ENCODE measurements around the gene CPSF6. TPM values are rescaled to one million over a fixed set of nuclear protein-coding genes. Genes with fewer than 3 reads are reported as not detected.

CPSF6 gene
- total and polyA plus RNA-seq, 2 of the 8 experiments (the other 6 are each of a cell fraction or from before 2014, with no cell fraction given), result 92.7 to 167 TPM

- Histone ChIP-seq H3K4ac (replicated peaks; ENCODE audit: insufficient read length, low read depth, low read length) (no peak overlapping the region), H3K36me3 (ENCODE audit: control insufficient read depth in 2 of 4, insufficient read depth in 4 of 4, low read length in 3 of 4) (peaks cover 2 to 85% (median 35%) of the 10 kb centered on the region in 4 experiments; a peak in 6 of 8 replicates)
- WGBS, 2 experiments (ENCODE audit: extremely low coverage in 1 of 2, insufficient coverage in 1 of 2, insufficient read length in 1 of 2, insufficient replicate concordance in 2 of 2, low coverage in 1 of 2, low lambda C conversion rate in 2 of 2, missing lambda C conversion rate in 1 of 2), result 90% methylated on average over 3 of the region's 3 CpGs; no CpG with 5 or more reads in 1 of the 2 experiments
Observed at GRCh38 chr12:69266036-69266635, 26.8 kb downstream of the CPSF6 start.

More at GRCh38 chr12:69266036-69266635, 26.8 kb downstream of the CPSF6 start:
- POLR2A ChIA-PET (ENCODE audit: partially characterized antibody), result interaction anchor here (0.9 to 2.2 kb wide), 4 partner anchors 10 to 23 kb away, joined by 5 to 11 read pairs (median 7); no protein-coding TSS in a partner anchor
- Histone ChIP-seq H3K4me1 (replicated peaks in 1 of 4; ENCODE audit: control insufficient read depth in 3 of 4, insufficient read depth in 4 of 4, low read length in 3 of 4) (no peaks in the 10 kb centered on the region), H2BK120ac (replicated peaks; ENCODE audit: low read depth, low read length) (no peak overlapping the region), H3K9ac (replicated peaks in 1 of 4; ENCODE audit: extremely low read depth in 1 of 4, low read depth in 3 of 4, low read length in 3 of 4) (no peak overlapping the region), H3K18ac (ENCODE audit: extremely low read depth, low read length) (no peak overlapping the region), H3K27ac (ENCODE audit: low read depth, low read length) (no peak overlapping the region), H2BK12ac (ENCODE audit: low read depth, low read length) (no peak overlapping the region), H3K79me1 (ENCODE audit: low read depth, low read length) (no peaks in the 10 kb centered on the region), H3K9me3 (ENCODE audit: insufficient read depth in 2 of 2, low read depth in 1 of 2, low read length in 1 of 2) (no peaks in the 10 kb centered on the region), H2BK20ac (ENCODE audit: low read length) (no peak overlapping the region), H4K5ac (ENCODE audit: insufficient read length, low read depth, low read length) (no peak overlapping the region), H4K91ac (replicated peaks; ENCODE audit: insufficient read length, low read length) (no peak overlapping the region), H2BK15ac (ENCODE audit: low read length) (no peak overlapping the region), H3K4me3 (ENCODE audit: extremely low read depth in 1 of 4, insufficient read depth in 2 of 4, low read depth in 3 of 4, low read length in 4 of 4) (no peak overlapping the region), H2AK5ac (ENCODE audit: low read depth, low read length) (no peak overlapping the region), H3K27me3 (replicated peaks in 1 of 4; ENCODE audit: control insufficient read depth in 3 of 4, extremely low read depth in 1 of 4, insufficient read depth in 3 of 4, low read length in 3 of 4) (no peaks in the 10 kb centered on the region), H3K56ac (replicated peaks; ENCODE audit: insufficient read length, low read depth, low read length) (no peak overlapping the region), H2BK5ac (ENCODE audit: low read depth, low read length) (no peak overlapping the region), H4K8ac (ENCODE audit: extremely low read depth, insufficient read depth, low read length) (no peak overlapping the region), H3K23me2 (ENCODE audit: low read depth, low read length) (no peaks in the 10 kb centered on the region), H3K14ac (ENCODE audit: insufficient read length) (no peak overlapping the region), H4K20me1 (replicated peaks in 1 of 2; ENCODE audit: control insufficient read depth in 1 of 2, insufficient read depth in 2 of 2, low read length in 2 of 2) (no peaks in the 10 kb centered on the region), H3K79me2 (ENCODE audit: control insufficient read depth in 1 of 2, insufficient read depth in 2 of 2, low read length in 2 of 2) (peaks cover 0 to 10% of the 10 kb centered on the region in 2 experiments; a peak in 1 of 4 replicates), H2AFZ (ENCODE audit: low read length) (no peak overlapping the region), H3K4me2 (ENCODE audit: insufficient read depth in 1 of 2, low read depth in 2 of 2, low read length in 2 of 2) (no peak overlapping the region), H3K23ac (ENCODE audit: insufficient read length) (no peak overlapping the region)
- no peak for TF ChIP-seq HDAC6 (IDR thresholded peaks at IDR 0.05; ENCODE audit: low read depth, low read length)
- no peak for TF ChIP-seq GTF2F1 (IDR thresholded peaks at IDR 0.05; ENCODE audit: borderline replicate concordance, low read depth, low read length)
- no peak for TF ChIP-seq BACH1 (IDR thresholded peaks at IDR 0.05; ENCODE audit: low read length)
- no peak for TF ChIP-seq FOSL1 (IDR thresholded peaks at IDR 0.05; ENCODE audit: insufficient read depth, low read depth, low read length)
- no peak for TF ChIP-seq SIRT6 (IDR thresholded peaks at IDR 0.05; ENCODE audit: low read length)
- TF ChIP-seq ASH2L (IDR thresholded peaks at IDR 0.05; ENCODE audit: low read length), result no peak
- CTCF ChIA-PET (ENCODE audit: partially characterized antibody), result interaction anchor here (1.3 to 2.9 kb wide), 4 partner anchors 9 to 109 kb away, joined by 4 to 16 read pairs (median 6); no protein-coding TSS in a partner anchor
- no peak for DNase-seq (ENCODE audit: low read depth in 1 of 2, low spot score in 2 of 2)
- no peak for FAIRE-seq
